ENCODE results near the gene SAMD1.

The SAMD1 gene

DNA sequence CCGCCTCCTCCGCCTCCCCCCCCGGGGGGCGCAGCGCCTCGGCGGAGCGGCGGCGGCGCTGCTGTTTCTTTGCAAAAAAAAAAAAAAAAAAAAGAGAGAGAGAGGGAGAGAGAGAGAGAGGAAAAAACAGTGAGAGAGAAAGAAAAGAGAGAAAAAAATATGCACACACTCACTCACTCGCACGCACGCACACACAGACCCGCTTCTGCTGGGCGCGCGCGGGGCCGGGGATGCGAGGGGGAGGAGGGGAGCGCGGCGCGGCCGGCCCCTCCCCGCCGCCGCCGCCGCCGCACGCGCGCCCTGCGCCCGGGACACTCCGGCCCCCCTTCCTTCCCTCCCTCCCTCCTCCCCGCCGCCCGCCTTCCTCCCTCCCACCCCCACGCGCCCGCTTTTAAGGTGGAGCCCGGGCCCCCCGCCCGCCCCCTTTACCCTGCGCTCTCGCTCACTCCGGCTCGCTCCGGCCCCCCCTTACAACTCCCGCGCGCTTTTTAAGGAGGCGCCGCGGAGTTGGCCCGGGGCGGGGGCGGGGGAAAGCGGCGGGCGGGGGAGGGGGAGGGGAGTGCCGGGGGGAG, at the start of gene SAMD1:
Gene SAMD1 (minus strand): TSS at position 243 of the 572 bp plus-strand sequence.
- peak; percentile 94 for DNase-seq (ENCODE audit: low spot score)

DNA sequence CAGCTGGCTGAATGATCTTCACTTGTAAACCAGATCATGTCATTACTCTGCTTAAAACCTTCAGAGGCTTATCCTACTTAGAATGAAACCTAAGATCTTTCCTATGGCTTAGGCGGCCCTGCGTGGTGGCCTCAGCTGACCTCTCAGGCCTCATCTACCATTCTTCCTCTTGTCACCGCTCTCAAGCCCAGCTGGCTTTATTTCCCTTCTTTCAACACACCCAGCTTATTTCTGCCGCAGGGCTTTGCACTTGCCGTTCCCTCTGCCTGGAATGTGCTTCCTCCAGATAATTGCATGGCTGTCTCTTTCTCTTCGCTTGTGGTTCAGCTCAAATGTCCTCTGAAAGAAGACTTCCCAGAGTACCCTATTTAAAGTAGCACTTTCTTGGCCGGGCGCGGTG, 49.4 kb upstream of the SAMD1 start:
- no peak for DNase-seq (ENCODE audit: low spot score)

GRCh38 chr19:14138576-14139265, 48.2 kb upstream of the SAMD1 start:
- no peak for DNase-seq (ENCODE audit: low spot score)

DNA sequence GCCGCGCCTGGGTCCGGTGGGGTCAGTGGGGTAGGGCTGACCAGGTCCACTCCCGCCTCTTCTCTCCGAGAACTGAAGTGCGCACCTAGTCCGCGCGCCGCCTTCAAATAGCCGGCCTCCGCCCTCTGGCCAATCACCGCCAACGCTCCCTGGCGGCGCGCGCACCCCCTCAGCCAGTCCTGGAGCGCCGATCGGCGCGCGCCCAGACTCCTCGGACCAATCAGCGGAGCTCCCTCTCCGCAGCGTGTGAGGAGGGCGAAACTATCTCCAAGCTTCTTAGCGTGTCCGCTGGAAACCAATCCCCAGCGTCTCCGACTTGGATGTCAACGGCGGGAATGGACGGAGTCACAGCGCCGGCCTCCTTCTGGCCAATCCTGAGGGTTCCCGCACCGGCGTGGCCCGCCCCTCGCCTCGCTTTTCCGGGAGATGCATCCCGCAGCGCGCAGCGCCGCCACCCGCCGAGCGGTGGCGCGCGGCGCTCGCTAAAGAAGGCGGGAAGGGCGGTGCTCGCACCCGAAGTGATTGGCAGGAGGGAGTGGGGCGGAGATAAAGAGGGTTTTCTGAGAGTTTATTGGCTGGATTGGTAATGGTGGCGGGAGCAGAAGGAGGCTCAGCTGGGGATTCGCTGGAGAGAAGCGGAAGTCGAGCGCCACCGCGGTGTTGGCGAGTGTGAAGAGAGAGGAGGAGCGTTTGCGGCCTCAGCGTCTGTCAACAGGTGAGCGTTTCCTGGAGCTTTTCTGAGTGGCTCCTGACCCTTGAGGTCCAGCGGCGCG, 46.1 kb upstream of the SAMD1 start, which contains the start of gene ASF1B:
Gene ASF1B (minus strand): TSS at position 81 of the 773 bp plus-strand sequence. CDS start 133 bp downstream, outside the sequence.
- DNase-seq (ENCODE audit: low spot score) = peak; percentile 99

GRCh38 chr19:14135985-14136508, 45.5 kb upstream of the SAMD1 start:
- DNase-seq (ENCODE audit: low spot score) = no peak

- no peak for DNase-seq (ENCODE audit: low spot score)
These were observed 44.8 kb upstream of the SAMD1 start for GRCh38 chr19:14135355-14135754.

DNA sequence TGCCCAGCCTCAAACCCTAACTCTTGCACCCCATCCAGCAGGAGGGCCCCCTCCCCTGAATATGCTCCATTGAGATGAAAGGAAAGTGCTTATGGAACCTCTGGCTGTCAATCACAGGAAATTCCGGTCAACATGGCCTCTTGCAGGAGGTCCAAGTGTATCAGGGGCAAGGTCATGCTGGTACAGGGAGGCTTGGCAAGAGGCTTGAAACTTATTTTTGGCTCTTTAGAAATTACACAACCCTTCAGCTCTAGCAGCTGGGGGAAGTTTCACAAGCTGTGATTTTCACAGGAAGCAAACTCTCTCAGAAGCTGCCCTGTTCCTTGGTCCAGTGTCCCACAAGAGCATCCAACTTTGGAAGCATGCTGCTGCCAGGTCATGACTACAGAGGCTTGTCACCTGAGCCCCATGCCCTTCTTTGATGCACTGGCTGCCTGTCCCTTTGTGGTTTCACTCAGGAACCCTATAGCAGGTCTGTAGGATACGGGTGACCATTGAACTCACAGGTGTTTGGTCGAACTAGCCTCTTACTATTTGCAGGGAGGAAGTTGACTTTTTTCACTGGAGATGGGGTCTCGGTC, 37.5 kb upstream of the SAMD1 start:
- no peak for DNase-seq (ENCODE audit: low spot score)

- DNase-seq (ENCODE audit: low spot score) = no peak
These were observed 36.6 kb upstream of the SAMD1 start for GRCh38 chr19:14127176-14127575.

GRCh38 chr19:14122924-14123323, 32.4 kb upstream of the SAMD1 start:
- DNase-seq (ENCODE audit: low spot score) = no peak

DNA sequence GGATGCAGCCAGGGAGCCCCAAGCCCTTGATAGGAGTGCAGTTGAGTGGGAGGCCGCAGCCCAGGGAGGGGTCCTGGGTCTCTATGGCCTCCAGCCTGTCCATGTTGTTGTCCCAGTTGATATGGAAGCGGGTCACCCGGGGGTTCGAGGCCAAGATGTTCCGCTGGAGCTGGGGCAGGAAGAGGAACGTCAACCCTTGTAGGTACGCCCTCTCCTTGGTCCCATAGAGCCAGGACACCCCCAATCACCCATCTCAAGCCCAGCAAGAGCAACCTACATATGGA, 29.9 kb upstream of the SAMD1 start:
- no peak for DNase-seq (ENCODE audit: low spot score)

DNA sequence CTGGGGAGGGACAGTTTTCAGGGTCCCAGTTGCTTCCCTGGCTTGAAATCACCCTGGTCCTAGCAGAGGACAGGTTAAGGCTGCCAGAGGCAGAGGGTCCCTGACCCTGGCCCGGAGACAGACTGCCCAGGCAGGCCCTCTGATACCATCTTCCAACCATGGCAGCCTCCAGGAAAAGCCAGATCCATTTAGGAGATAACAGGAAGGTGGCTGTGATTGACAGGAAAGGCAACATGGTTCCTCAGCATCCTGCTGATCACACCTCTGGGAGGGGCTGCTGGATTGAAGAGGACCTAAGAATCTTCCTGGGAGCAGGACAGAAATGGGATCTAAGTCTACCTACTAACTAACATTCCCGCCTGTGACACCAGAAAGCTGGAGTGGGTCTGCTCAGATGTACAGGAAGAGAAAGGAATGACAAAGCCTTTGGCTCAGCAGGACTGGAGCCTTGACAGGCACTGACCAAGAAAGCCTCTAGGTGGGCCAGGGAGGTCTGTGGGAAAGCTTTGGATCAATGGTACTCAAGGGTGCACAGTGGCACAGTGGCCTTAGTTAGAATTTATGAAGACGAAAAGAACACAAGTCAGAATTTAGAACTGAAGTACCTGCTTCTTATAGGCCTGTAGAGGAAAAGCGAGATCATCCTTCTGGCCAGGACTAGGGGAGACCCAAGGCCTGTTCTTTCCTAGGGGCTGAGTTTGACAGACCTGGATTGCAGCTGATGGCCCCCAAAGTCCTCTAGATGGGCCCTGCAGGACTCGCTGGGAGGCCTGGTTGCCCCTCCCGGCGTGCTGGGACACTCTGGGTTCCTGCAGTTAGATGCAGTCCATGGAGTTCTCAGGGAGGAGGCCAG, 29.3 kb upstream of the SAMD1 start:
- no peak for DNase-seq (ENCODE audit: low spot score)

DNA sequence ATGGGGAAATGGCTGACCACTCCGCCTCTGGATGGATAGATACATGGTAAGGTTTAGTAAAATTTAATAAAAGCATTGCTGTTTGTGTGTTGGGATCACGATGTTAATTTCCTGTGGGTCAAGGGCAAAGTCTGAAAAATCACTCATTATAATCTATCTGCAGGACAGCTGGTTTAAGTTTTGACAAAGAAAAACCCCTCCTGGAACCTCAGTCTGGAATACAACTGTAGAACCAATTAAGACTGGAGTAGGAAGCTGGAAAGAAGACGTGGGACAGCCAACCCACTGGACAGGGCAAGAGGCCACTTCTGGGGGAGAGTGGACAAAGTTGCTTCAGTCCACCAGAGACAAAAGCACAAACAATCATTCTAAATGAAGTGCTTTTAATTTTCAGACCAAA, 28.6 kb upstream of the SAMD1 start:
- no peak for DNase-seq (ENCODE audit: low spot score)

GRCh38 chr19:14118165-14119051, 27.9 kb upstream of the SAMD1 start:
- peak; percentile 81 for DNase-seq (ENCODE audit: low spot score)

DNA sequence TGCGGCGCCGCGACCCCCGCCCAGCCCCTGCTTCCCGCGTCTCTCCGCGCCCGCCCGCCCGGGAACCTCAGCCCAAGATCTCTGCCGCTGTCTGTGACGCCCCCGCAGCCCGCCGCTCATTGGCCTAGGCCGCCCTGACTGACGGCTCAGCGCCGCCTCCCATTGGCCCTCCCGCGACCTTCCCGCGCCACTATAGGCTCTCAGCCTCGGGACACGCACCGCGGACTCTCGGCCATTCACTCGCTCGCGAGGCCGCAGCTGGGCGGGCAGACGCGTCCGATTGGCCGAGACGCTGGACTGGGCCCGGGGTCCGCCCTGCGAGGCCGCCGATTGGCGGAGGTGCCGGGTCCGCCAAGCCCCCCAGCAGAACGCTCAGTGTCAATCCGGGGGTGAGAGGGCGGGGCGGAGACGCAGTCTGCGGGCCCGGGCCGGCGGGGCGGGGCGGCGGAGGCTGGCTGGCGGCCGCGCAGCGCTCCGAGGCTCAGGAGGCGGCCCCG, 27.2 kb upstream of the SAMD1 start, which contains the start of gene PRKACA:
Gene PRKACA (minus strand): TSS at position 95 of the 497 bp plus-strand sequence. CDS start 215 bp downstream, outside the sequence.
- peak; percentile 100 for DNase-seq (ENCODE audit: low spot score)

- DNase-seq (ENCODE audit: low spot score) = peak; percentile 33
These were observed 26.5 kb upstream of the SAMD1 start for GRCh38 chr19:14116918-14117578.

DNA sequence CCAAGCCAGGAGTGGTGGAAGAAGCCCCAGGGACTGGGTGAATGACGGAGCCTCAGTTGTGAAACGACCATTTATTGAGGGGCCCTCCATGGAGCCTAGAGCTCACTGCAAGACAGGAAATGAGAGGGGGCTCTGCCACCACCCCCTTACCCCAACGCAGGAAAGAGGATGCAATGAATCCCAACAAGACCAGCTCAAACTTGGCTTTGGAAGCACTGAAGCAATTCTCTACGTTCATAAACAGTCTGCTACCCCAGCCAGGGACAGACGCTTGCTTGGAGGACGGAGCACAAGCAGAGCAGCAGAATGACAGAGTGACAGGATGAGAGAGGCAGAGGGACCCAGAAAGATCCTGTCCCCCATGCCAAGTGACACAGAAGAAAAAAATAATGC, 26.0 kb upstream of the SAMD1 start:
- DNase-seq (ENCODE audit: low spot score) = no peak

DNA sequence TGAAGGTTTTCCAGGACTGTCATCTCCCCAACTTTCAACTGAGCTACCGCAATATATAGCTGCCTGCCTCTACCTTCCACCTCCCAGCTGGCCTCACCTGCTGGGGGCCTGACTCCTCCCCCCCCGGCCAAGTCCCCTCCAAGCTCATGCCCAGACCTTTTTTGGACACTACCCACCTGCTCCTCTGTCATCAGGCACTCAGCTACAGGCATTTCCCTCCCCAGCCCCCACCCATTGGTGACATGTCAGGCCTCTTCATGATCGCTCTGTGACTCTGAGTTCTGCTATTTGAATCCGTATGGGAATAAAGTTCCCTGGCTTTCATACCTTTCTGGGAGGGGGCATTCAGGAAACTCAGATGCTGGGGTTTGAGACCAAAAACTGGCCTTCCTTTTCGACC, 25.2 kb upstream of the SAMD1 start:
- no peak for DNase-seq (ENCODE audit: low spot score)

GRCh38 chr19:14114854-14115253, 24.3 kb upstream of the SAMD1 start:
- peak; percentile 48 for DNase-seq (ENCODE audit: low spot score)

DNA sequence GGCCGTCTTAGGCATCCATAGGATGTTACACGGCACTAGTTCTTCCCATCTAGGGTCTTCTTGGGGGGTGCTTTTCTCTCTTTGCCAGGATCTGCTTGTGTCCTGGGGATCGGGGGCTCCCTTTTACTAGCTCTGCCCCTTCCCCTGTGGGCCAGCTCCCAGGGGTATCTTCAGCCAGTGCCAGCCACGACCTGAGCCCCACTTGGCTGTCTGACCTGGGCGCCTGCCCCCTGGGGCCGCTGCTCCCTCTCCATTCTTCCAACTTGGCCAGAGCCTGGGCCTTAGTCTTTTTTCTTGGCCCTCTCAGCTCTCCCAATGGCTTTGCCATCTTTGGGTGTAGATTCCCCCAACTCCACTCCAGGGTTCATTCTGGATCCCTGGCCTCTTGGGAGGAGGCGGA, 23.9 kb upstream of the SAMD1 start:
- no peak for DNase-seq (ENCODE audit: low spot score)
